H1 (cell line): ENCODE data around the gene ARHGEF16. TPM values are rescaled to one million over a fixed set of nuclear protein-coding genes. Genes with fewer than 3 reads are reported as not detected.

Source experiments
- CTCF ChIA-PET: fragments of 300-600 bp; sonication (Branson Sonifier 250); formaldehyde crosslinking; loops from one replicate; lab custom pipeline; 2021; ENCODE audit not compliant: partially characterized antibody; lab: Charles Lee
- POLR2A ChIA-PET: fragments of 300-600 bp; sonication (Branson Sonifier 250); formaldehyde crosslinking; loops from one replicate; lab custom pipeline; 2021; ENCODE audit warnings: inconsistent platforms; ENCODE audit not compliant: partially characterized antibody; lab: Charles Lee
- DNase-seq, 2 experiments: peaks; one replicate each; pipeline versions ENCODE4 v3.0.0 to v3.0.0-alpha.2; 2010 to 2022; ENCODE audit warnings: low spot score in 2 of 2, low read depth in 1 of 2, mixed read lengths in 1 of 2
- FAIRE-seq: peaks from 2 replicates; lab custom pipeline; 2011; peaks lifted over from hg19 to GRCh38; lab: Jason Lieb, UNC
- H2AFZ ChIP-seq: 2 replicates; pipeline ENCODE4 v1.8.1; 2012; ENCODE audit warnings: low read length, inconsistent platforms
- H2AK5ac ChIP-seq: 2 replicates; pipeline ENCODE4 v1.6.1; 2013; ENCODE audit warnings: low read depth, low read length
- H2BK120ac ChIP-seq: replicated peaks from 2 replicates; pipeline ENCODE3; 2013; ENCODE audit warnings: low read depth, low read length, inconsistent platforms
- H2BK12ac ChIP-seq: 2 replicates; pipeline ENCODE4 v1.6.1; 2013; ENCODE audit warnings: low read depth, low read length
- H2BK15ac ChIP-seq: 2 replicates; pipeline ENCODE4 v1.6.1; 2013; ENCODE audit warnings: low read length
- H2BK20ac ChIP-seq: 2 replicates; pipeline ENCODE4 v1.6.1; 2013; ENCODE audit warnings: low read length
- H2BK5ac ChIP-seq: 2 replicates; pipeline ENCODE4 v1.6.1; 2013; ENCODE audit warnings: low read depth, low read length
- H3K14ac ChIP-seq: 2 replicates; pipeline ENCODE4 v1.6.1; 2013; ENCODE audit warnings: inconsistent platforms; ENCODE audit not compliant: insufficient read length
- H3K18ac ChIP-seq: 2 replicates; pipeline ENCODE4 v1.6.1; 2013; ENCODE audit warnings: low read length; ENCODE audit errors: extremely low read depth
- H3K23ac ChIP-seq: 2 replicates; pipeline ENCODE4 v1.6.1; 2013; ENCODE audit warnings: inconsistent platforms; ENCODE audit not compliant: insufficient read length
- H3K23me2 ChIP-seq: 2 replicates; pipeline ENCODE4 v1.6.1; 2013; ENCODE audit warnings: low read depth, low read length
- H3K27ac ChIP-seq: 2 replicates; pipeline ENCODE4 v1.6.1; 2011; ENCODE audit warnings: low read depth, low read length, inconsistent platforms
- H3K27me3 ChIP-seq, 4 experiments: replicated peaks in 1 of 4; 1 replicate in 1 of 4; 2 replicates in 3 of 4; pipeline versions ENCODE4 v1.6.1 to v1.8.1; 2011 to 2013; ENCODE audit warnings: low read length in 3 of 4, mild to moderate bottlenecking in 3 of 4, inconsistent platforms in 2 of 4, mixed read lengths in 2 of 4, moderate library complexity in 1 of 4; ENCODE audit not compliant: control insufficient read depth in 3 of 4, insufficient read depth in 3 of 4; ENCODE audit errors: extremely low read depth in 1 of 4
- H3K36me3 ChIP-seq, 4 experiments: 2 replicates each; pipeline versions ENCODE4 v1.6.1 to v1.8.1; 2011 to 2013; ENCODE audit warnings: mild to moderate bottlenecking in 4 of 4, low read length in 3 of 4, moderate library complexity in 2 of 4, control low read depth in 1 of 4, inconsistent platforms in 1 of 4; ENCODE audit not compliant: insufficient read depth in 4 of 4, control insufficient read depth in 2 of 4
- H3K4ac ChIP-seq: replicated peaks from 2 replicates; pipeline ENCODE3; 2013; ENCODE audit warnings: low read length, low read depth, mixed read lengths, inconsistent platforms; ENCODE audit not compliant: insufficient read length
- H3K4me1 ChIP-seq, 4 experiments: replicated peaks in 1 of 4; 1 replicate in 1 of 4; 2 replicates in 3 of 4; pipeline versions ENCODE4 v1.6.1 to v1.8.1; 2011 to 2013; ENCODE audit warnings: low read length in 3 of 4, inconsistent platforms in 2 of 4, mixed read lengths in 1 of 4; ENCODE audit not compliant: insufficient read depth in 4 of 4, control insufficient read depth in 3 of 4
- H3K4me2 ChIP-seq, 2 experiments: 2 replicates each; pipeline versions ENCODE4 v1.6.1 to v1.8.1; 2011 to 2013; ENCODE audit warnings: low read depth in 2 of 2, low read length in 2 of 2, control low read depth in 1 of 2, inconsistent platforms in 1 of 2, mild to moderate bottlenecking in 1 of 2; ENCODE audit not compliant: insufficient read depth in 1 of 2
- H3K4me3 ChIP-seq, 4 experiments: fragments of 200-600, 300-600 bp in 1 of 4; sonication (generic), shearing (Covaris generic), sonication (Bioruptor Twin) in 1 of 4; 2 replicates each; pipeline versions ENCODE4 v1.5.1 to v1.8.1; 2011 to 2016; ENCODE audit warnings: low read length in 4 of 4, low read depth in 3 of 4, control low read depth in 2 of 4, inconsistent platforms in 2 of 4, mild to moderate bottlenecking in 2 of 4, mixed read lengths in 1 of 4, moderate library complexity in 1 of 4; ENCODE audit not compliant: insufficient read depth in 2 of 4; ENCODE audit errors: extremely low read depth in 1 of 4
- H3K56ac ChIP-seq: replicated peaks from 2 replicates; pipeline ENCODE3; 2013; ENCODE audit warnings: low read depth, mild to moderate bottlenecking, mixed read lengths, low read length, inconsistent platforms; ENCODE audit not compliant: insufficient read length
- H3K79me1 ChIP-seq: 2 replicates; pipeline ENCODE4 v1.6.1; 2013; ENCODE audit warnings: low read depth, low read length, control low read depth
- H3K79me2 ChIP-seq, 2 experiments: 2 replicates each; pipeline versions ENCODE4 v1.6.1 to v1.8.1; 2012 to 2013; ENCODE audit warnings: low read length in 2 of 2, mild to moderate bottlenecking in 2 of 2, inconsistent platforms in 1 of 2; ENCODE audit not compliant: insufficient read depth in 2 of 2, control insufficient read depth in 1 of 2
- H3K9ac ChIP-seq, 4 experiments: replicated peaks in 1 of 4; 1 replicate in 1 of 4; 2 replicates in 3 of 4; pipeline versions ENCODE4 v1.6.1 to v1.8.1; 2011 to 2013; ENCODE audit warnings: low read depth in 3 of 4, low read length in 3 of 4, control low read depth in 2 of 4, mild to moderate bottlenecking in 2 of 4, moderate library complexity in 2 of 4, inconsistent platforms in 1 of 4; ENCODE audit errors: extremely low read depth in 1 of 4
- H3K9me3 ChIP-seq, 2 experiments: 2 replicates each; pipeline versions ENCODE4 v1.6.1 to v1.8.1; 2012 to 2013; ENCODE audit warnings: mild to moderate bottlenecking in 2 of 2, moderate library complexity in 2 of 2, control low read depth in 1 of 2, inconsistent platforms in 1 of 2, low read depth in 1 of 2, low read length in 1 of 2, mixed read lengths in 1 of 2; ENCODE audit not compliant: insufficient read depth in 2 of 2
- H4K20me1 ChIP-seq, 2 experiments: replicated peaks in 1 of 2; 2 replicates each; pipeline versions ENCODE3 to v1.8.1; 2011 to 2013; ENCODE audit warnings: inconsistent platforms in 2 of 2, low read length in 2 of 2, mild to moderate bottlenecking in 1 of 2; ENCODE audit not compliant: insufficient read depth in 2 of 2, control insufficient read depth in 1 of 2
- H4K5ac ChIP-seq: 2 replicates; pipeline ENCODE4 v1.6.1; 2013; ENCODE audit warnings: low read length, low read depth, mixed read lengths, inconsistent platforms; ENCODE audit not compliant: insufficient read length
- H4K8ac ChIP-seq: 2 replicates; pipeline ENCODE4 v1.8.0; 2013; ENCODE audit warnings: mild to moderate bottlenecking, moderate library complexity, low read length, inconsistent platforms; ENCODE audit not compliant: insufficient read depth; ENCODE audit errors: extremely low read depth
- H4K91ac ChIP-seq: replicated peaks from 2 replicates; pipeline ENCODE3; 2013; ENCODE audit warnings: low read length, mixed read lengths, inconsistent platforms; ENCODE audit not compliant: insufficient read length
- ASH2L ChIP-seq: fragments of 200-600, 300-600 bp; sonication (generic); IDR thresholded peaks from one replicate; pipeline ENCODE4 v1.7.1; 2017; ENCODE audit warnings: low read length
- JUND ChIP-seq: IDR thresholded peaks from 2 replicates; pipeline ENCODE4 v1.6.1; 2011; ENCODE audit warnings: mild to moderate bottlenecking, improper control_type of control experiment, low read length
- POLR2A ChIP-seq, 2 experiments: IDR thresholded peaks; 1 replicate in 1 of 2; 2 replicates in 1 of 2; pipeline ENCODE4 v1.6.1; 2011; ENCODE audit warnings: low read depth in 2 of 2, low read length in 2 of 2, mild to moderate bottlenecking in 2 of 2; ENCODE audit errors: control extremely low read depth in 1 of 2
- RAD21 ChIP-seq, 2 experiments: IDR thresholded peaks in 1 of 2; conservative IDR thresholded peaks in 1 of 2; 2 replicates each; pipeline ENCODE4 v1.6.1; 2011; ENCODE audit warnings: low read depth in 2 of 2, low read length in 2 of 2, improper control_type of control experiment in 1 of 2, inconsistent platforms in 1 of 2, mild to moderate bottlenecking in 1 of 2, moderate library complexity in 1 of 2
- SP1 ChIP-seq: IDR thresholded peaks from 2 replicates; pipeline ENCODE4 v1.6.1; 2011; ENCODE audit warnings: low read depth, low read length
- SRF ChIP-seq: IDR thresholded peaks from 2 replicates; pipeline ENCODE4 v1.6.1; 2011; ENCODE audit warnings: mild to moderate bottlenecking, low read depth, low read length, moderate library complexity
- TAF1 ChIP-seq: IDR thresholded peaks from 2 replicates; pipeline ENCODE4 v1.6.1; 2011; ENCODE audit warnings: mild to moderate bottlenecking, low read depth, low read length
- TEAD4 ChIP-seq: IDR thresholded peaks from 2 replicates; pipeline ENCODE4 v1.6.1; 2012; ENCODE audit warnings: low read depth, low read length, inconsistent platforms, mixed read lengths
- WGBS, 2 experiments: shearing (Covaris generic) in 1 of 2; methylation state at CpG; one replicate each; pipeline versions ENCODE4 v1.1.6 to v1.1.7; 2013 to 2015; ENCODE audit warnings: low lambda C conversion rate in 2 of 2, mixed read lengths in 2 of 2, inconsistent platforms in 1 of 2, low coverage in 1 of 2, missing lambda C conversion rate in 1 of 2; ENCODE audit not compliant: insufficient replicate concordance in 2 of 2, insufficient coverage in 1 of 2, insufficient read length in 1 of 2; ENCODE audit errors: extremely low coverage in 1 of 2, missing lambda C conversion rate in 1 of 2; 5-methylcytosine and 5-hydroxymethylcytosine counted together
- polyA plus RNA-seq, 7 experiments: library from polyadenylated mRNA; depleted of rRNA in 3 of 7; stranded (reverse) in 5 of 7; unstranded in 2 of 7; fragments of >200 nt in 5 of 7; fragments of 200-250 nt in 2 of 7; gene quantifications; 1 replicate in 5 of 7; 2 replicates in 1 of 7; 4 replicates in 1 of 7; pipeline versions ENCODE4 v1.2.1 to v1.2.3, GENCODE V29; 2011 to 2013; ENCODE audit warnings: missing spikeins in 2 of 7, mixed read lengths in 2 of 7
- total RNA-seq: library from RNA; stranded (reverse); fragmentation: NEBNext Ultra II Directional; extraction: Animal tissue kit (Norgen Biotek cat#: 25700); gene quantifications from 2 replicates; pipeline ENCODE4 v1.2.1, GENCODE V29; 2021

ARHGEF16 gene
- total and polyA plus RNA-seq, 2 of the 8 experiments (the other 6 are each of a cell fraction or from before 2014, with no cell fraction given): 18.3 to 20.7 TPM

DNA sequence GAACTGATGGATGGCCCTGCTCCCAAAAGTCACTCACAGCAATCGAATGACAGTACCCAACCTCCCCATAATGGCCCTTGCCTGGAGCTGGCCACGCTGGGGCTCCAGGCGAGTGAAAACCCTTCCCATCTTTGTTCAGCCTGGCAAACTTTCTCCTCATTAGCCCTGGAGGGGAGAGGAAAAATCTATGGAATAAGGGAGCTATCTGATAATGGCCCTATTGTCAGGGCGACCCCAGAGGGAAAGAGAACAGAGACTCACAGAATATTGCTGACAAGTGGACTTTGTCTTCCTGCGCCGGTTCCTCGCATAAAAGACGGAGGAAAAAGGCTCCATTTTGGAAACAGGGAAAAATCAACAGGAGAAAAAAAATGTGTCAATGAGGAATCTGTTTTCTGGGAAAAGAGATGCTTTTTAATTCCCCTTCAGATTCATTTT lies 13.0 kb upstream of the ARHGEF16 start:
- no peaks in the 10 kb centered on the region for H3K23me2 ChIP-seq
- no peaks in the 10 kb centered on the region for H3K9me3 ChIP-seq
- H3K9ac ChIP-seq: no peak overlapping the region
- no peak overlapping the region for H2BK12ac ChIP-seq
- no peak overlapping the region for H4K5ac ChIP-seq
- no peak overlapping the region for H3K4me3 ChIP-seq
- H2BK120ac ChIP-seq: no peak overlapping the region
- no peak overlapping the region for H2BK20ac ChIP-seq
- H3K4ac ChIP-seq: no peak overlapping the region
- no peaks in the 10 kb centered on the region for H3K79me1 ChIP-seq
- no peak overlapping the region for H3K4me2 ChIP-seq
- H3K14ac ChIP-seq: no peak overlapping the region
- no peak for FAIRE-seq
- no peak for TF ChIP-seq ASH2L
- TF ChIP-seq TEAD4: no peak
- TF ChIP-seq SP1: no peak
- no peak for TF ChIP-seq JUND
- TF ChIP-seq SRF: no peak
- no peak for TF ChIP-seq RAD21 (IDR thresholded peaks at IDR 0.05 in 1 of 2, conservative IDR thresholded peaks at IDR 0.05 in 1 of 2; ENCODE audit: low read depth in 2 of 2, low read length in 2 of 2)
- no peak for TF ChIP-seq TAF1
- no peak for TF ChIP-seq POLR2A (IDR thresholded peaks at IDR 0.05; ENCODE audit: control extremely low read depth in 1 of 2, low read depth in 2 of 2, low read length in 2 of 2)
- TF ChIP-seq, all 59 proteins: peak for 0
- Histone ChIP-seq H3K36me3 (no peaks in the 10 kb centered on the region), H2BK5ac (no peak overlapping the region), H3K23ac (no peak overlapping the region), H3K79me2 (no peaks in the 10 kb centered on the region), H2AK5ac (no peak overlapping the region), H3K27ac (no peak overlapping the region), H4K8ac (no peak overlapping the region), H3K27me3 (peaks cover 0 to 2% (median under 1%) of the 10 kb centered on the region in 4 experiments; a peak in 1 of 7 replicates), H4K91ac (no peak overlapping the region), H4K20me1 (no peaks in the 10 kb centered on the region), H2BK15ac (no peak overlapping the region), H2AFZ (no peak overlapping the region), H3K18ac (no peak overlapping the region), H3K4me1 (peaks cover 0 to 3% (median 1%) of the 10 kb centered on the region in 4 experiments; a peak in 3 of 7 replicates), H3K56ac (no peak overlapping the region)
- WGBS, 2 experiments: 84% methylated on average over 8 of the region's 8 CpGs; no CpG with 5 or more reads in 1 of the 2 experiments
- ChIA-PET POLR2A (no interaction called here), CTCF (interaction anchor here (1.0 to 6.5 kb wide), 6 partner anchors 12 to 179 kb away, joined by 3 to 35 read pairs (median 3); no protein-coding TSS in a partner anchor)
- no peak for DNase-seq
